H1 (cell line): ENCODE measurements around the gene TMEM202.

Experiments
- BRCA1 ChIP-seq: IDR thresholded peaks from 2 replicates; pipeline ENCODE4 v1.6.1; 2012; ENCODE audit warnings: low read depth, low read length, improper control_type of control experiment
- CTCF ChIP-seq, 3 experiments: IDR thresholded peaks; 1 replicate in 2 of 3; 2 replicates in 1 of 3; pipeline versions ENCODE4 v1.5.1 to v1.6.1; 2011; ENCODE audit warnings: low read length in 3 of 3, mild to moderate bottlenecking in 3 of 3, inconsistent platforms in 2 of 3, low read depth in 1 of 3, moderate library complexity in 1 of 3; ENCODE audit not compliant: insufficient read depth in 1 of 3; ENCODE audit errors: control extremely low read depth in 1 of 3
- EZH2 ChIP-seq: fragments of 200-600 bp; sonication (generic); IDR thresholded peaks from 2 replicates; pipeline ENCODE4 v1.7.1; 2012; ENCODE audit warnings: low read depth, mild to moderate bottlenecking, moderate library complexity, low read length, inconsistent platforms; ENCODE audit not compliant: severe bottlenecking
- FOSL1 ChIP-seq: IDR thresholded peaks from 2 replicates; pipeline ENCODE4 v1.6.1; 2011; ENCODE audit warnings: mild to moderate bottlenecking, low read depth, low read length, moderate library complexity; ENCODE audit not compliant: insufficient read depth
- PHF8 ChIP-seq: fragments of 200-600 bp; sonication (generic); conservative IDR thresholded peaks from 2 replicates; pipeline ENCODE4 v1.7.1; 2012; ENCODE audit warnings: low read depth, mild to moderate bottlenecking, inconsistent platforms, low read length, moderate library complexity
- POLR2A ChIP-seq, 2 experiments: IDR thresholded peaks; 1 replicate in 1 of 2; 2 replicates in 1 of 2; pipeline ENCODE4 v1.6.1; 2011; ENCODE audit warnings: low read depth in 2 of 2, low read length in 2 of 2, mild to moderate bottlenecking in 2 of 2; ENCODE audit errors: control extremely low read depth in 1 of 2
- POLR2AphosphoS5 ChIP-seq: IDR thresholded peaks from 2 replicates; pipeline ENCODE4 v1.6.1; 2011; ENCODE audit warnings: low read depth, low read length
- SIRT6 ChIP-seq: IDR thresholded peaks from one replicate; pipeline ENCODE4 v1.7.1; 2012; ENCODE audit warnings: low read length, inconsistent platforms
- TEAD4 ChIP-seq: IDR thresholded peaks from 2 replicates; pipeline ENCODE4 v1.6.1; 2012; ENCODE audit warnings: low read depth, low read length, inconsistent platforms, mixed read lengths

- no peak for TF ChIP-seq FOSL1
- no peak for TF ChIP-seq EZH2
- TF ChIP-seq PHF8, result no peak; the same call in 1 of the 2 replicates
- TF ChIP-seq POLR2A (IDR thresholded peaks at IDR 0.05; ENCODE audit: control extremely low read depth in 1 of 2, low read depth in 2 of 2, low read length in 2 of 2), result no peak
- TF ChIP-seq BRCA1, result no peak
- no peak for TF ChIP-seq SIRT6
- TF ChIP-seq CTCF (IDR thresholded peaks at IDR 0.05; ENCODE audit: control extremely low read depth in 1 of 3, insufficient read depth in 1 of 3, low read depth in 1 of 3, low read length in 3 of 3), result no peak
- TF ChIP-seq POLR2AphosphoS5, result no peak
- TF ChIP-seq TEAD4, result no peak
These were observed 22.6 kb upstream of the TMEM202 start for GRCh38 chr15:72375501-72375845.
